Activated gamma-delta T cell treated with Interleukin-2 at 50 U/mL for 16 hours (primary cell): Measurements from ENCODE around the gene LRRC56.
"Not testable (repeated sequence)": the region's sequence is repeated elsewhere in the genome, so short reads cannot be mapped to it uniquely, and the experiment has no call there.

ENCODE experiments used
- DNase-seq: peaks from one replicate; pipeline ENCODE4 v3.0.0-alpha.2; 2020

LRRC56 gene

GRCh38 chr11:561148-562003, 24.0 kb downstream of the LRRC56 start:
- no peak for DNase-seq

GRCh38 chr11:562046-562645, 24.8 kb downstream of the LRRC56 start:
- no peak for DNase-seq

GRCh38 chr11:563066-563811, 25.9 kb downstream of the LRRC56 start:
- DNase-seq: no peak

GRCh38 chr11:563812-564578, 26.7 kb downstream of the LRRC56 start:
- no peak for DNase-seq

GRCh38 chr11:565921-566509, 28.7 kb downstream of the LRRC56 start:
- DNase-seq: no peak

GRCh38 chr11:567011-567628, 29.8 kb downstream of the LRRC56 start:
- no peak for DNase-seq

- DNase-seq: no peak
Observed at GRCh38 chr11:567629-568292, 30.4 kb downstream of the LRRC56 start.

GRCh38 chr11:568306-569157, 31.2 kb downstream of the LRRC56 start:
- peak; percentile 92 for DNase-seq

GRCh38 chr11:569158-569885, 32.0 kb downstream of the LRRC56 start:
- DNase-seq: no peak

GRCh38 chr11:571802-572185, 34.5 kb downstream of the LRRC56 start:
- DNase-seq: no peak

GRCh38 chr11:573146-573759, 35.9 kb downstream of the LRRC56 start:
- DNase-seq: no peak

GRCh38 chr11:574031-574570, 36.8 kb downstream of the LRRC56 start:
- DNase-seq: not testable (repeated sequence)

- no peak for DNase-seq
Observed at GRCh38 chr11:574632-575312, 37.4 kb downstream of the LRRC56 start.

- DNase-seq: no peak
Observed at GRCh38 chr11:575313-575995, 38.1 kb downstream of the LRRC56 start.

- peak; percentile 96 for DNase-seq
Observed at GRCh38 chr11:575996-576768, 38.9 kb downstream of the LRRC56 start, which contains the start of gene PHRF1. PHRF1 (plus strand) TSS chr11:576470; CDS start chr11:581513, 5,043 bp downstream.

- DNase-seq: no peak
Observed at GRCh38 chr11:576811-577610, 39.7 kb downstream of the LRRC56 start.
